Globus pallidus (tissue), 1 donor: ENCODE measurements around the gene CACNA1D.

Source experiments
- DNase-seq: peaks from one replicate; pipeline ENCODE4 v3.0.0-alpha.2; 2015; ENCODE audit warnings: low spot score

The CACNA1D gene

DNA sequence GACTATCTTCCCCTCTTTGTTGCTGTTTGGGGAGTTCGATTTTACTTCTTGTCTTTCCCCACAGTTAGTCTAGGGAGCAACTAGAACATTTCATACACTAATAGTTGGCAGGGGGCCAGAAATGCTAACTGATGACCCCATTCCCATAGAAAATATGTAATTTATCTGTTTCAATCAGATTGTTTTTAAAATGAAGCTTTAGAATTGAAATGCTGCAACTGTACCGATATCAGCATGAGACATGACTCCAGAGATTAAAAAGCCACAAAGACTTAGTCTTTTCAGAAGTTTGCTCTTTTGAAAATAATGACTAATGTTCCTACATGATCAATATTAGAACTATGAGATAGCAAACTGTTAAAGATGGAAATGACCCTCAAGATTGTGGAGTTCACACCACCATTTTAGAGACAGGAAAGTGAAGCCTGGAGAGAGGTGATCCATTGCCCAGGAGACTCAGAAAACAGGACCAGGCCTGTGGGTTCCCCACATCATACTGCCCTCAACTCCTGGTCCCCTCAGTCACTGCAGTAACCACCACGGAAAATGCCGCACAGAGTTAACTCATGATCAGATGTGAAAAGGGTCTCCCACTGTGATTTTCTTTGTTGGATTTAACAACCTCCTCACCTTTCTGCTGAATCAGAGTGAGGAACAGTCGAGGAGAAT is 221.5 kb downstream of the CACNA1D start:
- no peak for DNase-seq

DNA sequence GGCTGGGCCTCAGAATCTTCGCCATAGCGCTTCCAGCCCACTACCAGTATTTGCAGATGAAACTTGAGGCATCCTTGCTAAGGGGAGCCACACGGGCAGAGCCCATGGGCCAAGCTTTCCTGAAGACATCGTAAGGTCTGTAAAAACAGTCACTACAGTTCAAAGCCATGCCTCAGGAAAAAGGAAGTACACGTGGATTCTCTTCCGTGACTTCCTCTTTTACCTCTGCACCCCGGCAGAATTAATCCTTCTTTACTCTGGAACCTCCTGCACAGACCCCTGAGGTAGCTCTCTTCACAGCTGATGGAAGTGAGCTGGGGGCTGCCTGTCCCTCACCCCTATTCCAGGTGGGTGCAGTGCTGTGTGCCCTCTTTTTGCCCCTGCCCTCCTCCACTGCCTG is 222.6 kb downstream of the CACNA1D start:
- no peak for DNase-seq

DNA sequence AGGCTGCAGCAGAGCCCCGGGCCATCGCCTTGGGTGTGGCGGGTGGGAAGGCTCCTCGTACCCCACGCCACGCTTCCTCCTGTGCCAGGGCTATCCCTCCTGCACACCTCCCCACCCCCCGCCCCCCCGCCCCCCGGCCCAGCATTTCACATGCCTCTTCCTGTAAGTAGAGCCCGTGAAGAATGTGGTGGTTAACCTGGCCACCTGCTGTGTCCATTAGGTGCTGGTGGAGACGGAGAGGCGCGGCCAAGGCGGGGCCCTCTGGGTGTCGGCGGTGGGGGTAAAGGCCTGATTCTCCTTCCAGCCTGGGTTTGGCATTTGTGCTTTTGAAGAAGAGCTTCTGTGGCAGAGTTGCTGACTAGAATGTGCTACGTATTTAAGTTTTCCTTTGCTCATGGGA is 224.1 kb downstream of the CACNA1D start:
- no peak for DNase-seq

DNA sequence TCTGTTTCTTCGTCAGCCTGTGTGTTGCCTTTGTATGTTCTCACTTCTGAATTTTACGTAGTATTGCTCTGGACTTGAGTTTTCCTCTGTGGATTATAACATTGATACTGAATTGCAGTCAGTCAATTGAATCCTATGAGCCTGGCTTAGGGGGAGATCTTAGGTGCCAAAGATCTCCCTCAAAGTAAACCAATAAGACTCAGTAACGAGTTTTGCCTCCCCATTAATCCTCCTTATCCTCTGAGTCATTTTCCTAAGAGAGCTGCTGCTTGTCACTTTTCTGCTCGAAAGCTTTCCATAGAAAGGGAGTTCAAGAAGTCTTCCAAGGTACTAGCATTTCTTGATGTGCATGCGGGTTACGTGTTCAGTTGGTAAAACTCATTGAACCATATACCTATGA is 225.4 kb downstream of the CACNA1D start:
- no peak for DNase-seq

DNA sequence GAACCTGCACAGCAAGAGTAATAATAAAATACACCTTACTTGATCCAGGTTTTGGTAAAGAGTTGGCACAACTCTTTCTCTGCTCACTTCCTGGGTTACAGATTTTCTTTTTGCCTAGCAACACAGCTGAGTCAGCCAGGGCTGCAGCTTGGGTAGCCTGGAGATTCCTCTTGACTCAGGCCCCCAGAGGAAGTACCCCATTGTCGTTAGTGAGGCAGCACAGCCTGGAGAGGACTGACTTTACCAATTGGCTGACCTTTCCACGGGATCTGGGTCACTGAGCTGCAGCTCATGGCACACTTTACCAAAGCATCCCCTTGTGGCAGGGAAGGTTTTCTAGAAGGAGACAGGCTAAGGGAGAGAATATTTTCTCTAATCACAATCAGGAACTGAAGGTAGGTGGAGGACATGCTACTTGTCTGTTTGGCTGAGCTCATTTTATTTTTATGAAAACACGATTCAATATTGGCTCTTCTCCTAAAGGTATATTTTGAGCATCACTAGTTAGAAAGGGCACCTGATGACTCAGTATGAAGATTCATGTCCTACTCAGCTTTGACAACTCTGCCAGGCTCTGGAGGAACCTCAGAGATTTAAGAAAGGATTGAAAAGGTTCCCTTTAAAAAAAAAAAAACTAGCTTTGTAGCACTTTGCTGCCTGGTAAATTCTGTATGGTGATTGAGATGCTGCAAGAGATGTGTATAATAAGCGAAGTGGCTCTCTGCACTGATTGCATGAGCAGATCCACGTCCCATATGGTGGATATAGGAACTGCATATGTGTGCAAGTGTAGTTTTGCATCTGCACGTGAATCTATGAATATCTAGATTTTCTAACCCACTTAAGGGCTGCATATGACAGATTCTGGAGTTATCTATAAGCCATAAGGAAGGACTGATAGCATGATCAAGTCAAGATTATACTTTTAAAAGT is 227.0 kb downstream of the CACNA1D start:
- DNase-seq: no peak

DNA sequence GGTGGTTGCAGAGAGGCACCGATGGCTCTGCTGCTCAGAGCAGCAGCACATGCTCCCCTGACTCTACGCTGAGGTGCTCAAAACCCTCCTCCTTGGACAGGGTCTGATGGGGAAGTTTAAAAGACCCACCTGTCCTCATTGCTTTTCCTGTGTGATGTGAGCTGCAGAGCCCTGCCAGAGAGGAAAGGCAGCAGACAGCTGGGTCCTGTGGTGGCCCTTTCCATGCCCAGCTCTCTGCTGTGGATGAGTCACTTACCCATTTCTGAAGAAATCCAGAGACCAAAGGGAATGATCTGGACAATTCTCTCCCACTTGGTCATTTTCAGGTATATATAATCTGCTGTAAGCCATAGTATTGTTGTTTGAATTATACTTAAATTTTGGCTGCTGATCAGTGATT is 230.2 kb downstream of the CACNA1D start:
- DNase-seq: no peak

DNA sequence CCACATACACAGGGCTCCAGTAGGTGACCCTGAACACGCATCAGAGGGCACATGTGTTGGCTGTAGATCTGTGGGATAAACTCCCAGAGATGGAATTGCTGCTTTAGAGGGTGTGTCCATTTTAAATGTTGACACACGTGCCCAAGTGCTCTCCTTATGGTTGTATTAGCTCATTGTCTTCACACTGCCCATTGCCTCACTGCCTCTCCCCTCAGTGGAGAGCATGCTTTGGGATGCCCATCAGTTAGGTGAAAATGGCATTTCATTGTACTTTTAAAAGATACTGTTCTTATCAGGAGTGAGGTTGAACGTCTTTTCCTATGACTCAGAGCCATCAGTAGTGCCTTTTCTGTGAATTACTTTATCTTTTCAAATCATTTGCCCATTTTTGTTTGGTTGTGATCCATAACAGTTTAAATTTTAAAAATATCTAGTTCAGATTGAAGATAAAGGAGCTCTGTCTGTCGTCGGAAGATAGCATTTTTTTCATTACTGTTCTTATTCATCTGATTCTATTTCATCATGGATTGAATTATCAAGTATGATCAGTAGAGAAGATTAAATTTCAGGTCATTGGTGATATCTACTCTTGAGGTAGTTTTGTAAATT is 231.1 kb downstream of the CACNA1D start:
- DNase-seq: no peak

DNA sequence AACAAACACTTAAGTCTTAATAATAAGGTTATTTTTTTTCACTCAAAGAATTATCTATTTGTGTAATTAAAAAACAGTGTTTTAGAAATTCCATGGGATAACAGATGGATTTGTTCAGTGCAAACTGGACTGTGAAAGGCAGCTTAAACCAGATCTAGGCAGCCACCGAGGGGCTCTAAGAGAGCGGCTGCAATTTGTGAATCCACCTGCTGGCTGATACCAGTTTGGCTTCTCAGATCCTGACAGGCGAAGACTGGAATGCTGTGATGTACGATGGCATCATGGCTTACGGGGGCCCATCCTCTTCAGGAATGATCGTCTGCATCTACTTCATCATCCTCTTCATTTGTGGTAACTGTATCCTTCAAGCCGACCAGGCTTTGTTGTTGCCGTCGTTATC is 232.2 kb downstream of the CACNA1D start:
- DNase-seq: no peak

DNA sequence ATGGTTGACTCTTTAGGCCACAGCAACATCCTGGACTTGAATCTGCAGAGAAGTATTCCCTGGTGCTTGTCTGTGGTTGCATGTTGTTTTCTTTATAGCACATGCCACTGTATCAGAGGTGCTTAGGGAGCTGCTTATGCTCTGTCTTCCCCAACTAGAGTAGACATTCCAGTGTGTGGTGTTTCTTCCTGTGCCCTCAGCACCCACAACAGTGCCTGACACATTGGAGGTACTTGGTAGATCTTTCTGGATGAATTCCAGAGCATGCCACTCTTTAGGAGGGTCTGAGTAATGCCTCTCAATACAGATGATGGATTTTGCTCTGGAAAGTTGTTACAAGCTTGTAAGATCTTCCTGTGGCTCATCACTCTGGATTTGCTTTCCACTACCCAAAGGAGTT is 234.2 kb downstream of the CACNA1D start:
- DNase-seq: no peak

DNA sequence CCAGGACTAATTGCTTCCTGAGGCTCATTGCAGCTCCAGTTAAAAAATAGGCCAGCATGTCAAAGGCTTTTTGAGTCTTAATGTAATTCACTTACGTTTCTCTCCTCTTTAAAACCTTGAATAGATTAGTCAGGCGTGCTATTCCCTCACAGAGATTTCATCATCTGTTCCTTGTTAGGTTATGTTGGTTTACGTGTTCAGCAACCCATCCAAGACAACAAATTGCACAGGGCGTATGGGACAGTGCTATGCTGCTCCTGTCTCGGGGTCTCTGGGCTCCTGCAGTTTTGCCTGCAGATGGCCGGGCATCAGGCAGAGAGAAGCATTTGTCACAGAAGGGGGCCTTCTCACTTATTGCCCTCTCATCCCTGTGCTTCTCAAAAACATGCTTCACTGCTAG is 234.7 kb downstream of the CACNA1D start:
- no peak for DNase-seq

DNA sequence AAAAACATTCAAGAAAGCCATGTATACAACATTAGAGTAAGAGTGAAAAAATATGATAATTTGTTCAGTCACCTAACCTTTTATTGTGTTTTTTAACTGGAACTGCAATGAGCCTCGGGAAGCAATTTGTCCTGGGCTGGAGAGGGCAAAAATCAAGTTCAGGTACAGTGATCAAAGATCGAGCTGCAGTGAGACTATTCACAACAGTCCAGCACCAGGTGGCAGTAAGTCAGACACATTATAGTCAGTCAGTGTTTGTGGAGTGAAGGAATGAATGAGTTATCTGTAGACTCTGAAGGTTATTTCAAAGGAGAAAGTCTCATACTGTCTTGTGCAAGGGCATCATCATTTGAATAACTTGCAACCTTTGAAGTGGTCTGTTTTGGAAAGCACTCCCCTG is 235.2 kb downstream of the CACNA1D start:
- no peak for DNase-seq

DNA sequence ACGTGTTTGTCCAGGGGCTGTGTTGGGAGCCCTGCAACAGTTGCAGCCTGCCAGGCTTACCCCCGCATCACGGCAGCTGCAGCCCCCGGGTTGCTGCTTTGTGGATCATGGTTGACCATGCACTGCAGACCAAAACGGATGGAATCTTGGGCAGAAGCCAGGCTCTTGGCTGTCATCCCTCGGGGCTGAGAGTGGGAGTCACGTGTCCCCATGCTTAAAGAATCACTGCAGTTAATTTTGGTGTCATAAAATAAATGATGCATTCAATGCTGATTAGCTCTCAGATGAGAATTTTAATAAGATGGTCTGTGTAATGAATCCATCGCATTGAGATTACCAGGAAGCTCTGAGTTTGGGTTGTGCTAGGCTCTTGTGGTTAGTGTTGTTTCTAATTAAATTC is 236.2 kb downstream of the CACNA1D start:
- peak; percentile 57 for DNase-seq

DNA sequence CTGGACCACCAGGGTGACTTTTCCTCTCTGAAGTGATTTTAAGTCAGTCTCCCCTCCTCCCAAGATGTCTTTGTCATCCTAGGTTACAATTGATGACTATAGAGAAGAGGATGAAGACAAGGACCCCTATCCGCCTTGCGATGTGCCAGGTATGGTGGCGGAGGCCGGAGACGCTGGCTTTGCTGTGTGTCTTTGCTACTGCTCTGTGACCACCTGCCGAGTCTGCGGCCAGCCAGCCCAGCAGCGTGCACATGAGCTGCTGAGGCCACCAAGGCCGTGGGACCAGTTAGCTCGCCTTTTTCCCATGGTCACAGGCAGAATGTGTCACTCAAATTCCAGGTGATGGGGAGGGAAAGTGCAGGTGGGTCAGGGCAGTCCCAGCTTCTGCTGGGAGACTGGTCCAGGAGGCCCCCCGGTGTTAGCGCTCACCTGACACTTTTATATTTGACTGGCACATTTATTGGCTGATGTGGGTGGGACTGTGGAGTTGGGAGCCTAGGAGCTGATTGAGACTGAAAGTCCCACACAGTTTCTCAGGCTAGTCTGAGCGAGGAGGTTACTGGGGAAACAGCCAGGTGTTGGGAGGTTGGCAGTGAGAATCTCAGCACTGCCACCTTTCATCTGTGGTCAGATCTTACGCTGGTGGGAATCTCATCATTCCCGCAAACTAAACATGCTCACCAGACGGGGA is 237.7 kb downstream of the CACNA1D start:
- no peak for DNase-seq

DNA sequence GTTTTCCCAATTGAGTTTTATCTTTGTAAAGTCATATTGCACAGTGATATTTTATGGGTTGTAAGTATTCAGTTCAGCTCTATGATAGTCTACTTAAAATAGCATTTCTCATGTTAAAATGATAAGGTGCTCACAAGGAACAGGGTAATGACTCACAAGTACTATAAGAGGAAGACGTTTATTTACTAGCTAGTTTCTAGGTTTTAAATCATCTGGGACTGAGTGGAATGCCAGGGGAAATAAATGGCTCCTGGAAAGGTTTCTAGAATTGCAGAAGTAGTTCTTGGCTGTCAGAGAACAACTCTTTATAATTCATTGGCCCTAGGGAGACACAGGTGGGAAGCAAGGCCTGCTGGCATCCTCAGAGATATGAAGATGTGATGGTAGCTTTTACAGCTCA is 239.0 kb downstream of the CACNA1D start:
- no peak for DNase-seq

DNA sequence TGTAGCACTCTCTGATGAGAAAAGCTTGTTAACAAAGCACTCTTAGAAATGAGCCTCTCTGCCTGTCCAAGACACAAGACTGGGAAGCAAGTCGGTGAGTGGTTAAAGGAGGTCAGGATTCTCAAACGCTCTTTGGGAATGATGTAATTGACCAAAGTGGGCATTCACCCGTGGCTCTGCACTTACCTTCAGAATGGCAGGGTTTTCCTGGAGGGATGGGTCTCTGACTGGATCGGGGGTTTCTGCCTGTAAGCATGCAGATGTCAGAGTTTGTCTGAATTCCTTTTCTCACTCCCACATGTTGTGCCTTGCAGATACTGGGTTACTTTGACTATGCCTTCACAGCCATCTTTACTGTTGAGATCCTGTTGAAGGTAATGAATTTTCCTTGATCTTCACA is 245.6 kb downstream of the CACNA1D start:
- DNase-seq: no peak

DNA sequence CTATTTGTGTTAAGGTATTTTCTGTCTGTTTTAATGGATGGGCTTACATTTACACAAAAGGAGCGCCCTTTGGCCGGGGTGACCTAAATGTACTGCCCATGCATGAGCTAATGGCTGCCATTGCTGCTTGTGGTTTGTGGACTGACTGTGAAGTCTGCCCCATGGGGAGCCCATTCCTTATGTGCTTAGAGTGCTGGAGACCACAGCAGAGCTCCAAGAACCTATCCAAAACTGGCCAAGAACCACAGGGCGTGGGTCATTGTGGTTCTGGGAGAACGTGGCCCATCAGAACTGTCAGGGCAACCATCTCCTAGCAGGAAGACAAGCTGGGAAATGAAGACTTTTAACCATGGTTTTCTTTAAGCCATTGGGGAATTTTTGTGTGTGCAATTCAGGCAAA is 246.5 kb downstream of the CACNA1D start:
- DNase-seq: no peak

DNA sequence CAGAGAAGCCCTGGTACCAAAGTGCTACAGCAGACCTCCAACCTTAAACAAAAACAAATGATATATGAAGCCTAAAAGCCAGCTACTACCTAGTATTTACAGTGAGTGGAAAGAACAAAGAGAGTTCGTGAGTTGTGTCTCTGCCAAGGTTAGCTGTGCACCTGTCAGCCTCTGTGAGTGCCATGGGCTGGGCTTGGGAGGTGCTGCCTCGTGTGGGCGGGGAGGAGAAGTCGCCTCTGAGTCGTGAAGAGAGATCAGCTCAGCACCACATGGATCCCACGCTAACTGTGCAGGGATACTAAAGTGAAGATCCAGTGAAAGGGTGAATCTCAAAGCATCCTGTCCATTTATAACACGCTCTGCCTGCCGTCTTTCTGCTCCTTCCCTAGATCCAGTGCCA is 249.9 kb downstream of the CACNA1D start:
- no peak for DNase-seq

DNA sequence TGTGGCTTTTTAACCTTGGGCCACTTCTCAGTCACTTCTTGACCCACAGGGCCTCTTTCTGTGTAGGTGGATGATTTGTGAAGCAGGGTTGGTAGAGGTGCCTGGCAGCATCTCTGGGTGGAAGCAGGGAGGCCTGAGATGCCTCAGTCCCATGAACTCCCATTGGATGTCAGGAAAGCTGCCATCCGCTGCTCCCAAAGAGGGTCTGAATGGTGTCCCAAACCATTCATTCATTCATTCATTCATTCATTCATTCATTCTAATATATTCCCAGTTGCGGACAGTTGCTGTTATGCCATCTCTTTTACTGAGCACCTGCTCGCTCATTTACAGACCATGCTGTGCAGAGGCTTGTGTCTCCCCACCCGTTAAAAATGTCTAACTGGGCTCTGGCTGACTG is 253.1 kb downstream of the CACNA1D start:
- no peak for DNase-seq

DNA sequence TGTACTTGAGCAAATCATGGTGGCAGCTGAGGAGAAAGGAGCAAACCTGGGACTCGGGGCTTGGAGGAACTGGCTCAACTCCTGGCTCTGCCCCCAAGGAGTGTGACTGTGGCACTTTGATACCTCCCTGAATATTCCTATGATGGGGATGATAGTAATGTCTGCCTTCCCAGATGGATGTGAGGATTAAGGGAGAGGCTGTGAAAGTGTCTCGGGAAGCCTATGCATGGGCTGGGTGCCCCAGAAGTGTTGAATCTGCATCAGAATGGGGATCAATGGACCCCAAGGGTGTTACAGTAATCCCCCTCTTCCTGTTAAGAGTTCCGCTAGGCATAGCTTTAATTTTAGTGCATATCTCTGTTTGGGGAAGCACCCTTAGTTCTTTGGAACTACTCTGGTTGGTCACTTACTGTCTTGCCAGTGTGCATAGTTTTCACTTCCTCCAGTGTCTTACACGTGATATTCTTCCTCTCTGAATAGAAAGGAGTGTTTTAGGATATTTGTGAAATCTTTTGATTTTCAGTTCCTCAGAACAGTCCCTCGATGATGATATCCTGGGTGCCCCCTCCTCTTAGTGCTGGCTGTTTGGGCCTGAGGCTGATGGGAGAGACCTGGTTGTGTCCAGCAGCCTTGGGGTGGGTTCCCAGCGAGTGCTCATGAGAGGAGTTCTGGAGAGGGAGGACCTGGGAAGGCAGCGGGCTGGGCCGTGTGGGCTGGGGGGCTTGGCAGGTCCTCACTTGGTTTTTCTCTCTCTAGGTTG is 254.3 kb downstream of the CACNA1D start:
- DNase-seq: peak; percentile 55

DNA sequence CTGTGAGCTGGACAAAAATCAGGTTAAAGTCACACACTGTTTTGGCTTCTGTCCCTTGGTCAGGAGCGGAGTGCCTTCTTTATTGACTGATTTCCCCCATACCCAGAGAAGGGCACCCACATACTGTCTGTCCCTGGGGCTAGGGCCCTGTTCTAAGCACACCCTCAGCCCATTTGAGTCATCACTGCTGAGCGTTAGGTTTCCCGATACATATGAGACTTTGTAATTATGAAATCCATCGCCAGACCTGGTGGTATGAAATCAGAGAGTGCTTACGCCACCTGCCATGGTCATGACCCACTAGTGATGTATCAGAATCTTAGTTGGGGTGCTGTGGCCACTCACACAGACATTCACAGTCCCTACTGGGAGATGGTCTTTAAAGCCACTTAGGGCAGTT is 255.0 kb downstream of the CACNA1D start:
- DNase-seq: no peak

DNA sequence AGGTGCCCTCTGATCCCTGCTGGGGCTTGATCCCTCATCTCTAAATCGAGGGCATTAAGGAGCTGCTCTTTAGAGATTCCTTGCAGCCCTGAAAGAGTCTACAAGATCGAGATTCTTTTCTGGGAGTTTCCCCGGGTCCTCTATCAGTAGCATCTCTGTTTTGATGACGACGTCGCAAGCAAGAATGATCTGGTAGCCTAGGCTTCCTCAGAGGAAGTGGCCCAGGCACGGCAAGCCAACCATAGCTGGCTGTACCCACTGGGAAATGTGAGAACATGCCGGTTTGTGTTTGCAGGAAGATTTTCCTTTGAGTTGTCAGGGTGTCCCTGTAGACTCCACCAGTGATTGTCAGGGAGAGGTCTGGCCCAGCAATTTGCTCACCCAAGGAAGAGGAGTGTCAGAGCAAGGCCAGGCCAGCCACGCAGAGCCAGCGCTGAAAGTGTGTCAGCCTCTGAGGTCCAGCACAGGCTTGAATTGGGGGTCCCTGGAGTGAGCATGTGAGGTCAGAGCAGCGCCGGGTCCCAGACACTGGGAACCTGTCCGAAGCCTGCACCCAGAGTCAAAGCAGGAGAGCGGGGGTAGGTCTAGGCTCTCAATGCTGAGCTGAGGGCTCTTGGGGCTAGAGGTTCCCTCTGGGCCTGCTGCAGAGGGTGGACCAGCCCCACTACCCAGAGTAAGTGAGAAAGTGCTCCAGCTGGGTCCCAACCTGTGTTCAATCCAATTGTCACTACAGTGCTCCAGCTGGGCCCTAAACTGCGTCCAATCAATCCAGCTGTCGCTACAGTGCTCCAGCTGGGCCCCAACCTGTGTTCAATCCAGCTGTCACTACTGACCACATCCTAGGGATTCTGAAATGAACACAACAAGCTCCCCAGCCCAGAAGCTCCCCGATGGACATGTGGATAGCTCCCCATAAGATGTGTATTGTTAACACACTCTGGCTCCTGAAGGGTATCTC is 256.1 kb downstream of the CACNA1D start:
- no peak for DNase-seq
